Measurements from ENCODE around the gene G3BP2.
"Not testable (repeated sequence)": the region's sequence is repeated elsewhere in the genome, so short reads cannot be mapped to it uniquely, and the experiment has no call there.

G3BP2 gene

GRCh38 chr4:75668596-75668995 is 4.6 kb downstream of the G3BP2 start:
- H3K27ac ChIP-seq (ENCODE audit: low read depth, low read length) = no peak overlapping the region
- no peaks in the 10 kb centered on the region for H3K9me3 ChIP-seq (ENCODE audit: control insufficient read depth in 1 of 2, low read length in 2 of 2)
- H3K4me3 ChIP-seq (ENCODE audit: low read depth in 1 of 2, low read length in 2 of 2) = no peak overlapping the region
- H3K27me3 ChIP-seq (ENCODE audit: control insufficient read depth in 1 of 2, insufficient read depth in 2 of 2, low read length in 2 of 2) = no peaks in the 10 kb centered on the region
- peaks cover 26 to 47% of the 10 kb centered on the region in 2 donors for H3K4me1 ChIP-seq (ENCODE audit: control insufficient read depth in 1 of 2, insufficient read depth in 2 of 2, low read length in 2 of 2)
- H3K9ac ChIP-seq (ENCODE audit: low read depth in 1 of 2, low read length in 2 of 2) = no peak overlapping the region
- H3K36me3 ChIP-seq (ENCODE audit: control insufficient read depth in 1 of 2, insufficient read depth in 2 of 2, low read length in 2 of 2) = no peaks in the 10 kb centered on the region

DNA sequence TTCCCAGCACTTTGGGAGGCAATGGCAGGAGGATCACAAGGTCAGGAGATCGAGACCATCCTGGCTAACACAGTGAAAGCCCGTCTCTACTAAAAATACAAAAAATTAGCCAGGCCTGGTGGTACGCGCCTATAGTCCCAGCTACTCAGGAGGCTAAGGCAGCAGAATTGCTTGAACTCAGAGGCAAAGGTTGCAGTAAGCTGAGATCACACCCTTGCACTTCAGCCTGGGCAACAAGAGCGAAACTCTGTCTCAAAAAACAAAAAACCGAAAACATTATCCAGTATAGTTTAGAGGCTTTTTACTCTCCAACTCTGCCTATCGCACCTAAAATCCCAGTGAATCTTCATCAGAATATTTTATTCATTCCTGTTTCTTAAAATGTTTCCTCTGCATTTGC is 5.6 kb downstream of the G3BP2 start:
- H3K9me3 ChIP-seq (ENCODE audit: control insufficient read depth in 1 of 2, low read length in 2 of 2); H3K36me3 ChIP-seq (ENCODE audit: control insufficient read depth in 1 of 2, insufficient read depth in 2 of 2, low read length in 2 of 2); H3K4me3 ChIP-seq (ENCODE audit: low read depth in 1 of 2, low read length in 2 of 2); H3K9ac ChIP-seq (ENCODE audit: low read depth in 1 of 2, low read length in 2 of 2); H3K27me3 ChIP-seq (ENCODE audit: control insufficient read depth in 1 of 2, insufficient read depth in 2 of 2, low read length in 2 of 2); H3K27ac ChIP-seq (ENCODE audit: low read depth, low read length): not testable (repeated sequence)
- H3K4me1 ChIP-seq (ENCODE audit: control insufficient read depth in 1 of 2, insufficient read depth in 2 of 2, low read length in 2 of 2) = peaks cover 26 to 46% of the 10 kb centered on the region in 2 donors

GRCh38 chr4:75666299-75666698 is 6.9 kb downstream of the G3BP2 start:
- H3K9me3 ChIP-seq (ENCODE audit: control insufficient read depth in 1 of 2, low read length in 2 of 2) = no peaks in the 10 kb centered on the region
- H3K4me1 ChIP-seq (ENCODE audit: control insufficient read depth in 1 of 2, insufficient read depth in 2 of 2, low read length in 2 of 2) = peaks cover 20 to 40% of the 10 kb centered on the region in 2 donors
- no peaks in the 10 kb centered on the region for H3K27me3 ChIP-seq (ENCODE audit: control insufficient read depth in 1 of 2, insufficient read depth in 2 of 2, low read length in 2 of 2)
- H3K36me3 ChIP-seq (ENCODE audit: control insufficient read depth in 1 of 2, insufficient read depth in 2 of 2, low read length in 2 of 2) = peaks cover 0 to 2% of the 10 kb centered on the region in 2 donors
- H3K27ac ChIP-seq (ENCODE audit: low read depth, low read length) = no peak overlapping the region
- no peak overlapping the region for H3K9ac ChIP-seq (ENCODE audit: low read depth in 1 of 2, low read length in 2 of 2)
- H3K4me3 ChIP-seq (ENCODE audit: low read depth in 1 of 2, low read length in 2 of 2) = no peak overlapping the region

GRCh38 chr4:75664604-75665003 is 8.6 kb downstream of the G3BP2 start:
- peaks cover 12 to 34% of the 10 kb centered on the region in 2 donors for H3K4me1 ChIP-seq (ENCODE audit: control insufficient read depth in 1 of 2, insufficient read depth in 2 of 2, low read length in 2 of 2)
- not testable (repeated sequence) for H3K36me3 ChIP-seq (ENCODE audit: control insufficient read depth in 1 of 2, insufficient read depth in 2 of 2, low read length in 2 of 2); H3K27me3 ChIP-seq (ENCODE audit: control insufficient read depth in 1 of 2, insufficient read depth in 2 of 2, low read length in 2 of 2); H3K9ac ChIP-seq (ENCODE audit: low read depth in 1 of 2, low read length in 2 of 2); H3K4me3 ChIP-seq (ENCODE audit: low read depth in 1 of 2, low read length in 2 of 2); H3K27ac ChIP-seq (ENCODE audit: low read depth, low read length); H3K9me3 ChIP-seq (ENCODE audit: control insufficient read depth in 1 of 2, low read length in 2 of 2)

DNA sequence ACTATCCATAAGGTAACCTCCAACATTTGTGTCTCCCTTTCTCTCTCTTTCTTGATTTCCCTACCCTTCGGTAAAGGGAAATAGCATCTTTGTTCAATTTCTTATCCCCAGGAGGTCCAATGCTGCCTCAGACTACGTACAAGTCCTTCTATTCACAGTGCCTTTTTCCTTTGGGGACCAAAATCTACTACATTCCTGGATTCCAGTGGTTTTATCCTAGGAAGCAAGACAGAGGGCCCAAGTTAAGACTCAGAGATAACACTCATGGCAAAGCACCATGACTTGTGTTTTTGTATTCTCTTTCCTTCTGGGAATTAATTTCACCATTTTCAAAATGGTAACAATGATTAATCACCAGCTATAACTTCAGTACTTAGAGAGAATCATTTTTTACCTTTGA is 10.6 kb downstream of the G3BP2 start:
- H3K27me3 ChIP-seq (ENCODE audit: control insufficient read depth in 1 of 2, insufficient read depth in 2 of 2, low read length in 2 of 2) = no peaks in the 10 kb centered on the region
- no peak overlapping the region for H3K27ac ChIP-seq (ENCODE audit: low read depth, low read length)
- H3K4me3 ChIP-seq (ENCODE audit: low read depth in 1 of 2, low read length in 2 of 2) = no peak overlapping the region
- no peak overlapping the region for H3K9ac ChIP-seq (ENCODE audit: low read depth in 1 of 2, low read length in 2 of 2)
- H3K9me3 ChIP-seq (ENCODE audit: control insufficient read depth in 1 of 2, low read length in 2 of 2) = no peaks in the 10 kb centered on the region
- H3K4me1 ChIP-seq (ENCODE audit: control insufficient read depth in 1 of 2, insufficient read depth in 2 of 2, low read length in 2 of 2) = peaks cover 5 to 26% of the 10 kb centered on the region in 2 donors
- H3K36me3 ChIP-seq (ENCODE audit: control insufficient read depth in 1 of 2, insufficient read depth in 2 of 2, low read length in 2 of 2) = peaks cover 12 to 14% of the 10 kb centered on the region in 2 donors

DNA sequence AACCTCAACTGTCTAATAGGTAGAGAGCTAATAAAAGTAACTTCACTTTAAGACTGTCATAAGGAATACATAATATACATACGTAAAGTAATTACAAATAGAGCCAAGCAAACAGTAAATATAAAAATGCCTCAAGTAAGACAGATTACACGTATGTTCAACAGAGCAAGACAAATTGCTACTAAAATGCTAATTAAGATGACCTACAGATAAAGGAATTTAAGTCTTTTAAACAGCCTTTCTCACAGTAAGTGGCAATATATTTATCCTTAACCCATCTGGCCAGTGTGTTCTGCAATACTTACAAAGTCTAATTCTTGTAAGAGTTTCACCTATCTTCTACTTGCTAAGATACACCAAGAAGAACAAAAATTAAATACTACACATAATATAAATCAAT is 12.7 kb downstream of the G3BP2 start:
- peaks cover 19 to 22% of the 10 kb centered on the region in 2 donors for H3K36me3 ChIP-seq (ENCODE audit: control insufficient read depth in 1 of 2, insufficient read depth in 2 of 2, low read length in 2 of 2)
- no peaks in the 10 kb centered on the region for H3K27me3 ChIP-seq (ENCODE audit: control insufficient read depth in 1 of 2, insufficient read depth in 2 of 2, low read length in 2 of 2)
- peaks cover 0 to 20% of the 10 kb centered on the region in 2 donors for H3K4me1 ChIP-seq (ENCODE audit: control insufficient read depth in 1 of 2, insufficient read depth in 2 of 2, low read length in 2 of 2)
- H3K27ac ChIP-seq (ENCODE audit: low read depth, low read length) = no peak overlapping the region
- H3K9ac ChIP-seq (ENCODE audit: low read depth in 1 of 2, low read length in 2 of 2) = no peak overlapping the region
- no peak overlapping the region for H3K4me3 ChIP-seq (ENCODE audit: low read depth in 1 of 2, low read length in 2 of 2)
- no peaks in the 10 kb centered on the region for H3K9me3 ChIP-seq (ENCODE audit: control insufficient read depth in 1 of 2, low read length in 2 of 2)

DNA sequence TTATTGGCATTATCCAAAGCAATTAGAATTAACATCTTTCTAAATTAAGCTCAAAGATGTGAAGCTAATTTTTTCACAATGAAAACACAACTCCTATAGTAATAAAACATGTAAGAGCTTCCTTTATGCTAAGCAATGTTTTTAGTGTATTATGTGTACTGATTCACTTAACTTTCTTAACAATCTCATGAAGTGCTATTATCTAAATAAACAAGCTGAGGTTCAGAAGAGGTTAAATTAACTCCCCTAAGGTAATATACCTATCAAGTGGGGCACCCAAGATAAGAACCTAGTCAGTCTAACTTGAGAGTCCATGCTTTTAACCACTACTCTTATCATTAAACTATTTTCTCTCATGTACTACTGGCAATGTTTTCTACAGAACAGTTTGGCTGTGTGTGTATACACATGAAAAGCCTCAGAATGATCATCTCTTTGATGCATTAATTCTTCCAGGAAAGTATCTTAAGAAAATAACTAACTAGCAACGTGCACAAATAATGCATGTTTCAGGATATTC is 13.6 kb downstream of the G3BP2 start:
- no peak overlapping the region for H3K4me3 ChIP-seq (ENCODE audit: low read depth in 1 of 2, low read length in 2 of 2)
- H3K27ac ChIP-seq (ENCODE audit: low read depth, low read length) = no peak overlapping the region
- peaks cover 24 to 28% of the 10 kb centered on the region in 2 donors for H3K36me3 ChIP-seq (ENCODE audit: control insufficient read depth in 1 of 2, insufficient read depth in 2 of 2, low read length in 2 of 2)
- H3K4me1 ChIP-seq (ENCODE audit: control insufficient read depth in 1 of 2, insufficient read depth in 2 of 2, low read length in 2 of 2) = peaks cover 0 to 20% of the 10 kb centered on the region in 2 donors
- no peak overlapping the region for H3K9ac ChIP-seq (ENCODE audit: low read depth in 1 of 2, low read length in 2 of 2)
- H3K9me3 ChIP-seq (ENCODE audit: control insufficient read depth in 1 of 2, low read length in 2 of 2) = no peaks in the 10 kb centered on the region
- no peaks in the 10 kb centered on the region for H3K27me3 ChIP-seq (ENCODE audit: control insufficient read depth in 1 of 2, insufficient read depth in 2 of 2, low read length in 2 of 2)

DNA sequence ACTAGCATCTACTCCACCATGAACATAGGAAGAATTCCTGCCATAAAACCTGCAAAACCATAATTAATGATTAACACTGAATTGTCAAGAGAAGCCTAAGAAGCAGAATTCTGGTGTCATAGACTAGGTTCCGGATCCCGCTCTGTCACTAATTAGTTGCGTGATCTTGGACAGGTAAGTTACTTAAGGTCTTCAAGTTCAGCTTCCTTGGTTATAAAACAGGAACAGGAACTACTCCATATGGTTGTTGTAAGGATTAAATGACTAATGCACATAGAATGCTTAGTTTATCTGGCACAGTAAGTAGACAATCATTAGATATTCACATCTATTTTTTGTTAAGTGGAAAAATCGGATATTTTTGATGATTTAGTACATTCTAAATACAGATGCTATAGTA is 14.3 kb downstream of the G3BP2 start:
- no peak overlapping the region for H3K27ac ChIP-seq (ENCODE audit: low read depth, low read length)
- H3K27me3 ChIP-seq (ENCODE audit: control insufficient read depth in 1 of 2, insufficient read depth in 2 of 2, low read length in 2 of 2) = no peaks in the 10 kb centered on the region
- H3K9ac ChIP-seq (ENCODE audit: low read depth in 1 of 2, low read length in 2 of 2) = no peak overlapping the region
- no peaks in the 10 kb centered on the region for H3K9me3 ChIP-seq (ENCODE audit: control insufficient read depth in 1 of 2, low read length in 2 of 2)
- peaks cover 0 to 20% of the 10 kb centered on the region in 2 donors for H3K4me1 ChIP-seq (ENCODE audit: control insufficient read depth in 1 of 2, insufficient read depth in 2 of 2, low read length in 2 of 2)
- H3K36me3 ChIP-seq (ENCODE audit: control insufficient read depth in 1 of 2, insufficient read depth in 2 of 2, low read length in 2 of 2) = peaks cover 27 to 31% of the 10 kb centered on the region in 2 donors
- no peak overlapping the region for H3K4me3 ChIP-seq (ENCODE audit: low read depth in 1 of 2, low read length in 2 of 2)

DNA sequence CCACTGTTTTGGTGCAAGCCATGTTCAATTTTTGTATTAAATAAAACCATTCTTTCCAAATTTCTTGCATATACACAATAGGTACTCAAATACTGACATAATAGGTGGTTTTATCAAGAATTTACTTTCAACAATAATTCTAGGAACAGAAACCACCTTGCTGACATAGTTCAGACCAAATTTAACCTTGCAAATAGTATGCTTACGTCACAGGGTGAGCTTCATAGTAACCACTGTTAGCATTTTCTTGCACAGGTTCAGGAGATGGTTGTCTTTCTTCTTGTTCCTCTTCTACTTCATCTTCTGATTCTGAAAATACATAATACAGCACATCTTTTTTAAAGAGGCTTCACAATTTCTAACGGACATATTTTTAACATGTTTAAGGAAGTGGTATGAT is 17.6 kb downstream of the G3BP2 start:
- Histone ChIP-seq H3K4me3 (ENCODE audit: low read depth in 1 of 2, low read length in 2 of 2) (no peak overlapping the region), H3K36me3 (ENCODE audit: control insufficient read depth in 1 of 2, insufficient read depth in 2 of 2, low read length in 2 of 2) (peaks cover 32 to 46% of the 10 kb centered on the region in 2 donors), H3K9me3 (ENCODE audit: control insufficient read depth in 1 of 2, low read length in 2 of 2) (no peaks in the 10 kb centered on the region), H3K27ac (ENCODE audit: low read depth, low read length) (no peak overlapping the region), H3K4me1 (ENCODE audit: control insufficient read depth in 1 of 2, insufficient read depth in 2 of 2, low read length in 2 of 2) (peaks cover 0 to 21% of the 10 kb centered on the region in 2 donors), H3K27me3 (ENCODE audit: control insufficient read depth in 1 of 2, insufficient read depth in 2 of 2, low read length in 2 of 2) (no peaks in the 10 kb centered on the region), H3K9ac (ENCODE audit: low read depth in 1 of 2, low read length in 2 of 2) (no peak overlapping the region)

GRCh38 chr4:75654905-75655304 is 18.3 kb downstream of the G3BP2 start:
- Histone ChIP-seq H3K27me3 (ENCODE audit: control insufficient read depth in 1 of 2, insufficient read depth in 2 of 2, low read length in 2 of 2) (no peaks in the 10 kb centered on the region), H3K27ac (ENCODE audit: low read depth, low read length) (no peak overlapping the region), H3K9ac (ENCODE audit: low read depth in 1 of 2, low read length in 2 of 2) (no peak overlapping the region), H3K4me1 (ENCODE audit: control insufficient read depth in 1 of 2, insufficient read depth in 2 of 2, low read length in 2 of 2) (peaks cover 0 to 15% of the 10 kb centered on the region in 2 donors), H3K9me3 (ENCODE audit: control insufficient read depth in 1 of 2, low read length in 2 of 2) (no peaks in the 10 kb centered on the region), H3K36me3 (ENCODE audit: control insufficient read depth in 1 of 2, insufficient read depth in 2 of 2, low read length in 2 of 2) (peaks cover 32 to 44% of the 10 kb centered on the region in 2 donors), H3K4me3 (ENCODE audit: low read depth in 1 of 2, low read length in 2 of 2) (no peak overlapping the region)

All from duodenal mucosa (tissue), 2 donors.